ENCODE data around the gene TSG101.
A peak's percentile ranks its signal among the peaks of the same experiment; 100 is the strongest.

Gene TSG101

GRCh38 chr11:18526521-18527296, at the start of gene TSG101:
TSS of gene TSG101 (minus strand) at chr11:18526942. CDS start at chr11:18526816, 126 bp downstream.
- peak; percentile 88 to 94 for DNase-seq (ENCODE audit: low read depth in 2 of 2)

- DNase-seq (ENCODE audit: low read depth in 2 of 2), result no peak
These were observed 48.6 kb upstream of the TSG101 start for GRCh38 chr11:18575361-18575760.

- no peak for DNase-seq (ENCODE audit: low read depth in 2 of 2)
These were observed 40.3 kb upstream of the TSG101 start for GRCh38 chr11:18567081-18567480.

GRCh38 chr11:18566406-18566805, 39.7 kb upstream of the TSG101 start:
- DNase-seq (ENCODE audit: low read depth in 2 of 2), result no peak

- DNase-seq (ENCODE audit: low read depth in 2 of 2), result no peak
These were observed 37.4 kb upstream of the TSG101 start for GRCh38 chr11:18564149-18564548.

- no peak for DNase-seq (ENCODE audit: low read depth in 2 of 2)
These were observed 36.5 kb upstream of the TSG101 start for GRCh38 chr11:18563090-18563730.

- DNase-seq (ENCODE audit: low read depth in 2 of 2), result no peak
These were observed 21.3 kb upstream of the TSG101 start for GRCh38 chr11:18548001-18548400.

- no peak for DNase-seq (ENCODE audit: low read depth in 2 of 2)
These were observed 13.7 kb upstream of the TSG101 start for GRCh38 chr11:18540207-18541009.

GRCh38 chr11:18536209-18536608, 9.5 kb upstream of the TSG101 start:
- no peak for DNase-seq (ENCODE audit: low read depth in 2 of 2)

GRCh38 chr11:18534245-18534644, 7.5 kb upstream of the TSG101 start:
- DNase-seq (ENCODE audit: low read depth in 2 of 2), result no peak

GRCh38 chr11:18533365-18533764, 6.6 kb upstream of the TSG101 start:
- DNase-seq (ENCODE audit: low read depth in 2 of 2), result no peak

GRCh38 chr11:18527512-18527911, 770 bp upstream of the TSG101 start:
- DNase-seq (ENCODE audit: low read depth in 2 of 2), result no peak

GRCh38 chr11:18526130-18526520, 617 bp downstream of the TSG101 start:
- DNase-seq (ENCODE audit: low read depth in 2 of 2), result no peak

- DNase-seq (ENCODE audit: low read depth in 2 of 2), result no peak
These were observed 2.5 kb downstream of the TSG101 start for GRCh38 chr11:18524248-18524647.

- no peak for DNase-seq (ENCODE audit: low read depth in 2 of 2)
These were observed 3.7 kb downstream of the TSG101 start for GRCh38 chr11:18523084-18523483.

GRCh38 chr11:18522388-18522787, 4.4 kb downstream of the TSG101 start:
- no peak for DNase-seq (ENCODE audit: low read depth in 2 of 2)

- DNase-seq (ENCODE audit: low read depth in 2 of 2), result no peak
These were observed 5.6 kb downstream of the TSG101 start for GRCh38 chr11:18521122-18521521.

- no peak for DNase-seq (ENCODE audit: low read depth in 2 of 2)
These were observed 24.4 kb downstream of the TSG101 start for GRCh38 chr11:18502352-18502751.

GRCh38 chr11:18501629-18502028, 25.1 kb downstream of the TSG101 start:
- no peak for DNase-seq (ENCODE audit: low read depth in 2 of 2)

- DNase-seq (ENCODE audit: low read depth in 2 of 2), result no peak
These were observed 28.7 kb downstream of the TSG101 start for GRCh38 chr11:18498039-18498438.

GRCh38 chr11:18495703-18496102, 31.0 kb downstream of the TSG101 start:
- DNase-seq (ENCODE audit: low read depth in 2 of 2), result no peak

- no peak for DNase-seq (ENCODE audit: low read depth in 2 of 2)
These were observed 31.5 kb downstream of the TSG101 start for GRCh38 chr11:18495271-18495670.

GRCh38 chr11:18493310-18493709, 33.4 kb downstream of the TSG101 start:
- DNase-seq (ENCODE audit: low read depth in 2 of 2), result no peak
